IMR-90 (cell line): ENCODE data around the gene PTPRN2. TPM values are rescaled to one million over a fixed set of nuclear protein-coding genes. Genes with fewer than 3 reads are reported as not detected.

Experiments used
- ATAC-seq: fragments of 200-7000 bp; cut with Tn5 transposase; 2 replicates; pipeline ENCODE4 v1.9.1; 2020; ENCODE audit warnings: low read depth, mild to moderate bottlenecking, moderate library complexity
- BruUV-seq: library from RNA; stranded (reverse); fragments of 400-500 nt; replicated peaks from 2 replicates; lab custom pipeline; 2021; lab: Mats Ljungman, UMichigan
- CTCF ChIA-PET: fragments of 300-600 bp; formaldehyde crosslinking; extraction: SDS; loops from one replicate; lab custom pipeline; 2021; ENCODE audit warnings: antibody characterized with exemption; lab: Yijun Ruan, JAX
- POLR2A ChIA-PET: fragments of 300-600 bp; sonication (Branson Sonifier 250); formaldehyde crosslinking; loops from one replicate; lab custom pipeline; 2022; ENCODE audit warnings: antibody characterized with exemption; ENCODE audit not compliant: unreplicated experiment; lab: Charles Lee
- DNase-seq: peaks from one replicate; pipeline ENCODE4 v3.0.0; 2013
- H2AFZ ChIP-seq: replicated peaks from 2 replicates; pipeline ENCODE3; 2013; ENCODE audit warnings: low read length, mild to moderate bottlenecking; ENCODE audit not compliant: poor library complexity
- H2AK5ac ChIP-seq: 2 replicates; pipeline ENCODE4 v1.6.1; 2013; ENCODE audit warnings: low read depth, low read length, inconsistent platforms
- H2AK9ac ChIP-seq: replicated peaks from 2 replicates; pipeline ENCODE3; 2013; ENCODE audit warnings: mild to moderate bottlenecking, low read depth, low read length, moderate library complexity; ENCODE audit not compliant: poor library complexity
- H2BK120ac ChIP-seq: 2 replicates; pipeline ENCODE4 v1.6.1; 2013; ENCODE audit warnings: low read depth, low read length, inconsistent platforms
- H2BK15ac ChIP-seq: 3 replicates; pipeline ENCODE4 v1.6.1; 2013; ENCODE audit warnings: low read depth, low read length, inconsistent platforms
- H2BK20ac ChIP-seq: 2 replicates; pipeline ENCODE4 v1.6.1; 2013; ENCODE audit warnings: low read depth, mild to moderate bottlenecking, inconsistent platforms, low read length, moderate library complexity
- H2BK5ac ChIP-seq: 2 replicates; pipeline ENCODE4 v1.6.1; 2013; ENCODE audit warnings: mild to moderate bottlenecking, low read depth, low read length, inconsistent platforms; ENCODE audit not compliant: poor library complexity, severe bottlenecking
- H3K14ac ChIP-seq: replicated peaks from 2 replicates; pipeline ENCODE4 v1.6.1; 2013; ENCODE audit warnings: low read depth, low read length, inconsistent platforms
- H3K18ac ChIP-seq: 2 replicates; pipeline ENCODE4 v1.6.1; 2013; ENCODE audit warnings: low read depth, low read length, control low read depth
- H3K23ac ChIP-seq: 2 replicates; pipeline ENCODE4 v1.6.1; 2013; ENCODE audit warnings: low read depth, low read length, inconsistent platforms
- H3K27ac ChIP-seq: 2 replicates; pipeline ENCODE4 v1.5.1; 2013; ENCODE audit warnings: mild to moderate bottlenecking, control low read depth, low read length; ENCODE audit not compliant: insufficient read depth
- H3K27me3 ChIP-seq: 2 replicates; pipeline ENCODE4 v1.6.1; 2013; ENCODE audit warnings: low read length; ENCODE audit not compliant: control insufficient read depth, insufficient read depth
- H3K36me3 ChIP-seq: 2 replicates; pipeline ENCODE4 v1.6.1; 2013; ENCODE audit warnings: low read length, mixed read lengths; ENCODE audit not compliant: control insufficient read depth, insufficient read depth
- H3K4ac ChIP-seq: 2 replicates; pipeline ENCODE4 v1.6.1; 2013; ENCODE audit warnings: low read depth, low read length, inconsistent platforms
- H3K4me1 ChIP-seq: 2 replicates; pipeline ENCODE4 v1.6.1; 2013; ENCODE audit warnings: low read length, mixed read lengths; ENCODE audit not compliant: control insufficient read depth, insufficient read depth
- H3K4me2 ChIP-seq: 2 replicates; pipeline ENCODE4 v1.6.1; 2013; ENCODE audit warnings: low read depth, mild to moderate bottlenecking, control low read depth, low read length, moderate library complexity
- H3K4me3 ChIP-seq: 2 replicates; pipeline ENCODE4 v1.5.1; 2013; ENCODE audit warnings: low read depth, mild to moderate bottlenecking, control low read depth, low read length, moderate library complexity; ENCODE audit not compliant: insufficient read depth
- H3K56ac ChIP-seq: 2 replicates; pipeline ENCODE4 v1.6.1; 2013; ENCODE audit warnings: low read length, inconsistent platforms; ENCODE audit not compliant: insufficient read depth; ENCODE audit errors: extremely low read depth
- H3K79me1 ChIP-seq, 2 experiments: 2 replicates each; pipeline ENCODE4 v1.6.1; 2013; ENCODE audit warnings: low read length in 2 of 2, inconsistent platforms in 1 of 2, low read depth in 1 of 2
- H3K9ac ChIP-seq: 2 replicates; pipeline ENCODE4 v1.6.1; 2013; ENCODE audit warnings: low read depth, low read length, control low read depth
- H3K9me1 ChIP-seq: 2 replicates; pipeline ENCODE4 v1.6.1; 2013; ENCODE audit warnings: low read length, inconsistent platforms; ENCODE audit not compliant: insufficient read depth
- H3K9me3 ChIP-seq: 2 replicates; pipeline ENCODE4 v1.6.1; 2013; ENCODE audit warnings: low read length; ENCODE audit not compliant: control insufficient read depth, insufficient read depth
- H4K20me1 ChIP-seq: 2 replicates; pipeline ENCODE4 v1.6.1; 2013; ENCODE audit warnings: low read length, inconsistent platforms; ENCODE audit not compliant: insufficient read depth
- H4K5ac ChIP-seq: 2 replicates; pipeline ENCODE4 v1.6.1; 2013; ENCODE audit warnings: mild to moderate bottlenecking, low read depth, low read length, control low read depth
- H4K8ac ChIP-seq, 2 experiments: 2 replicates each; pipeline ENCODE4 v1.6.1; 2013; ENCODE audit warnings: low read depth in 2 of 2, low read length in 2 of 2, control low read depth in 1 of 2, inconsistent platforms in 1 of 2
- H4K91ac ChIP-seq: 2 replicates; pipeline ENCODE4 v1.6.1; 2013; ENCODE audit warnings: low read depth, low read length, inconsistent platforms; ENCODE audit not compliant: insufficient read depth
- BHLHE40 ChIP-seq: fragments of 150-350 bp; IDR thresholded peaks from 2 replicates; pipeline ENCODE4 v1.6.1; 2016; ENCODE audit warnings: mild to moderate bottlenecking, low read depth, low read length
- CEBPB ChIP-seq: IDR thresholded peaks from 2 replicates; pipeline ENCODE4 v1.6.1; 2012; ENCODE audit warnings: low read depth, low read length, improper control_type of control experiment
- CHD1 ChIP-seq: IDR thresholded peaks from 2 replicates; pipeline ENCODE4 v1.6.1; 2012; ENCODE audit warnings: low read depth, low read length, improper control_type of control experiment
- FOS ChIP-seq: fragments of 150-350 bp; IDR thresholded peaks from 2 replicates; pipeline ENCODE4 v1.6.1; 2016; ENCODE audit warnings: low read depth, low read length
- MAFK ChIP-seq: IDR thresholded peaks from 2 replicates; pipeline ENCODE4 v1.6.1; 2012; ENCODE audit warnings: low read depth, low read length, improper control_type of control experiment
- MAZ ChIP-seq: IDR thresholded peaks from 2 replicates; pipeline ENCODE4 v1.6.1; 2012; ENCODE audit warnings: low read depth, mild to moderate bottlenecking, low read length, improper control_type of control experiment, moderate library complexity, borderline replicate concordance
- MXI1 ChIP-seq: IDR thresholded peaks from 2 replicates; pipeline ENCODE4 v1.6.1; 2012; ENCODE audit warnings: low read depth, mild to moderate bottlenecking, low read length, moderate library complexity, borderline replicate concordance
- NFE2L2 ChIP-seq: fragments of 150-350 bp; IDR thresholded peaks from 2 replicates; pipeline ENCODE4 v1.6.1; 2016; ENCODE audit warnings: low read depth, mild to moderate bottlenecking, low read length
- POLR2A ChIP-seq: IDR thresholded peaks from 2 replicates; pipeline ENCODE4 v1.6.1; 2012; ENCODE audit warnings: mild to moderate bottlenecking, low read depth, low read length
- RAD21 ChIP-seq: IDR thresholded peaks from 2 replicates; pipeline ENCODE4 v1.6.1; 2012; ENCODE audit warnings: low read length, improper control_type of control experiment
- RCOR1 ChIP-seq: IDR thresholded peaks from 2 replicates; pipeline ENCODE4 v1.6.1; 2012; ENCODE audit warnings: mild to moderate bottlenecking, low read length, improper control_type of control experiment; ENCODE audit not compliant: insufficient replicate concordance
- RFX5 ChIP-seq: IDR thresholded peaks from 2 replicates; pipeline ENCODE4 v1.8.0; 2012; ENCODE audit warnings: low read depth, mild to moderate bottlenecking, low read length, moderate library complexity
- SMC3 ChIP-seq: fragments of 150-350 bp; IDR thresholded peaks from 2 replicates; pipeline ENCODE4 v1.6.1; 2016; ENCODE audit warnings: low read depth, mild to moderate bottlenecking, antibody characterized with exemption, low read length, moderate library complexity
- WGBS, 2 experiments: methylation state at CpG; one replicate each; pipeline versions ENCODE4 v1.1.5 to v1.1.7; 2013; ENCODE audit warnings: missing lambda C conversion rate in 2 of 2; ENCODE audit not compliant: insufficient read length in 1 of 2; ENCODE audit errors: extremely low coverage in 2 of 2; 5-methylcytosine and 5-hydroxymethylcytosine counted together
- dilution Hi-C: fragments of 300-500 bp; cut with HindIII; formaldehyde crosslinking; loops from one replicate; pipeline ENCODE4 v1.14.3; 2018; ENCODE audit warnings: low sequenced_read_pairs; ENCODE audit not compliant: unreplicated experiment
- in situ Hi-C: fragments of 300-500 bp; cut with MboI; formaldehyde crosslinking; loops from 3 replicates; pipeline ENCODE4 v1.14.3; 2019; ENCODE audit warnings: low sequenced_read_pairs, inconsistent platforms, mixed read lengths
- intact Hi-C: fragments of 100-400 bp; cut with micrococcal nuclease; formaldehyde crosslinking; loops from 2 replicates; pipeline ENCODE4 v1.10.0; 2022
- polyA plus RNA-seq, 3 experiments: library from polyadenylated mRNA; depleted of rRNA; stranded (reverse); fragments of >200 nt; gene quantifications; 2 replicates each; pipeline ENCODE4 v1.2.3, GENCODE V29; 2012; ENCODE audit warnings: low replicate concordance in 1 of 3
- total RNA-seq: library from RNA; depleted of rRNA; stranded (reverse); fragments of >200 nt; gene quantifications from 2 replicates; pipeline ENCODE4 v1.2.3, GENCODE V29; 2012
- TF ChIP-seq, protein P1 (sequence below): fragments of 150-350 bp; IDR thresholded peaks from 2 replicates; pipeline ENCODE4 v1.6.1; 2017; ENCODE audit warnings: mild to moderate bottlenecking, antibody characterized with exemption, low read length, low read depth
- TF ChIP-seq, protein P2 (sequence below): conservative IDR thresholded peaks from 2 replicates; pipeline ENCODE4 v1.5.1; 2012; ENCODE audit warnings: mild to moderate bottlenecking, low read depth, low read length, improper control_type of control experiment
- TF ChIP-seq, protein P3 (sequence below): fragments of 150-350 bp; IDR thresholded peaks from 2 replicates; pipeline ENCODE4 v1.6.1; 2016; ENCODE audit warnings: low read depth, mild to moderate bottlenecking, low read length, moderate library complexity, borderline replicate concordance

The PTPRN2 gene
- total and polyA plus RNA-seq, 2 of the 4 experiments (the other 2 are of a cell fraction), result 0.03 TPM; not detected in 1

DNA sequence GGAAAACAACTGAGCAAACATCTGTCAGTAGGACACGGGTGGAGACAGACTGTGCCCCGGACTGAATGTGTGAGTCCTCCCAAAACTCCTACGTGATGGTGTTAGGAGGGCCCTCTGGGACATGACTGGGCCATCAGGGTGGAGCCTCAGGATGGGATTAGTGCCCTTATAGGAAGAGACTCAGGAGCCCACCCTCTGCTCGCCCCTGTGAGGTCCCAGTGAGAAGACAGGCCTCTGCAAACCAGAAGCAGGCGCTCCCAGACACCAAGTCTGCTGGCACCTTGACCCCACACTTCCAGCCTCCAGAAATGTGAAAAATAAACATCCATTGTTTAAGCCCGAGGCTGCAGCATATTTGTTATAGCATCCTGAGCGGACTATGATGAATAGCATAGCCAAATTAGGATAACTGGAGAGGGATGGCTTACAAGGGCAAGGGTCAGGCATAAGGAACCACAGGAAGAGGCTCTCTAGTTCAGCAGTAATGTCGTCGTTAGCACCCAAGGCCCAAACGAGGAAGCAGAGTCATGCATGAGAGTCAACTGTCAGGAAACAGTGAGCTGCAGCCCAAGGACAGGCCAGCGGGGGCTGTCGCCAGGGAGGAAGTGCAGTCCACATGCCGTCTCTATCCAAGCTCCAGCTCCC lies 50.6 kb downstream of the PTPRN2 start:
- Histone ChIP-seq H2BK15ac (no peak overlapping the region), H2BK5ac (no peak overlapping the region), H3K4me1 (no peaks in the 10 kb centered on the region), H3K79me1 (no peaks in the 10 kb centered on the region), H3K14ac (no peak overlapping the region), H2BK20ac (no peak overlapping the region), H3K4ac (no peak overlapping the region), H4K8ac (no peak overlapping the region), H3K23ac (no peak overlapping the region), H3K18ac (no peak overlapping the region), H3K27ac (no peak overlapping the region), H3K56ac (no peak overlapping the region), H2AK5ac (no peak overlapping the region), H3K4me2 (no peak overlapping the region), H4K91ac (no peak overlapping the region), H2AFZ (no peak overlapping the region), H4K5ac (no peak overlapping the region), H3K36me3 (no peaks in the 10 kb centered on the region), H2AK9ac (no peak overlapping the region), H3K9me3 (peaks cover 51% of the 10 kb centered on the region), H4K20me1 (no peaks in the 10 kb centered on the region), H2BK120ac (no peak overlapping the region), H3K9ac (no peak overlapping the region), H3K27me3 (no peaks in the 10 kb centered on the region), H3K9me1 (no peaks in the 10 kb centered on the region), H3K4me3 (no peak overlapping the region)
- ChIA-PET CTCF (no interaction called here), POLR2A (no interaction called here)
- 37% methylated on average over 5 of the region's 13 CpGs; no CpG with 5 or more reads in 1 of the 2 experiments for WGBS, 2 experiments
- intact Hi-C loops (no loop called here), in situ Hi-C loops (no loop called here), dilution Hi-C loops (no loop called here)
- DNase-seq (no peak), ATAC-seq (no peak)
- no TSS peak for BruUV-seq
- TF ChIP-seq MAFK, result no peak
- TF ChIP-seq MXI1, result no peak
- TF ChIP-seq NFE2L2, result no peak
- no peak for TF ChIP-seq CEBPB
- TF ChIP-seq RFX5, result no peak
- no peak for TF ChIP-seq CHD1
- TF ChIP-seq, protein P1, sequence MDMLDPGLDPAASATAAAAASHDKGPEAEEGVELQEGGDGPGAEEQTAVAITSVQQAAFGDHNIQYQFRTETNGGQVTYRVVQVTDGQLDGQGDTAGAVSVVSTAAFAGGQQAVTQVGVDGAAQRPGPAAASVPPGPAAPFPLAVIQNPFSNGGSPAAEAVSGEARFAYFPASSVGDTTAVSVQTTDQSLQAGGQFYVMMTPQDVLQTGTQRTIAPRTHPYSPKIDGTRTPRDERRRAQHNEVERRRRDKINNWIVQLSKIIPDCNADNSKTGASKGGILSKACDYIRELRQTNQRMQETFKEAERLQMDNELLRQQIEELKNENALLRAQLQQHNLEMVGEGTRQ, result no peak
- TF ChIP-seq RAD21, result no peak
- no peak for TF ChIP-seq RCOR1
- TF ChIP-seq, protein P2, sequence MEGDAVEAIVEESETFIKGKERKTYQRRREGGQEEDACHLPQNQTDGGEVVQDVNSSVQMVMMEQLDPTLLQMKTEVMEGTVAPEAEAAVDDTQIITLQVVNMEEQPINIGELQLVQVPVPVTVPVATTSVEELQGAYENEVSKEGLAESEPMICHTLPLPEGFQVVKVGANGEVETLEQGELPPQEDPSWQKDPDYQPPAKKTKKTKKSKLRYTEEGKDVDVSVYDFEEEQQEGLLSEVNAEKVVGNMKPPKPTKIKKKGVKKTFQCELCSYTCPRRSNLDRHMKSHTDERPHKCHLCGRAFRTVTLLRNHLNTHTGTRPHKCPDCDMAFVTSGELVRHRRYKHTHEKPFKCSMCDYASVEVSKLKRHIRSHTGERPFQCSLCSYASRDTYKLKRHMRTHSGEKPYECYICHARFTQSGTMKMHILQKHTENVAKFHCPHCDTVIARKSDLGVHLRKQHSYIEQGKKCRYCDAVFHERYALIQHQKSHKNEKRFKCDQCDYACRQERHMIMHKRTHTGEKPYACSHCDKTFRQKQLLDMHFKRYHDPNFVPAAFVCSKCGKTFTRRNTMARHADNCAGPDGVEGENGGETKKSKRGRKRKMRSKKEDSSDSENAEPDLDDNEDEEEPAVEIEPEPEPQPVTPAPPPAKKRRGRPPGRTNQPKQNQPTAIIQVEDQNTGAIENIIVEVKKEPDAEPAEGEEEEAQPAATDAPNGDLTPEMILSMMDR, result no peak
- TF ChIP-seq BHLHE40, result no peak
- no peak for TF ChIP-seq FOS
- TF ChIP-seq, protein P3, sequence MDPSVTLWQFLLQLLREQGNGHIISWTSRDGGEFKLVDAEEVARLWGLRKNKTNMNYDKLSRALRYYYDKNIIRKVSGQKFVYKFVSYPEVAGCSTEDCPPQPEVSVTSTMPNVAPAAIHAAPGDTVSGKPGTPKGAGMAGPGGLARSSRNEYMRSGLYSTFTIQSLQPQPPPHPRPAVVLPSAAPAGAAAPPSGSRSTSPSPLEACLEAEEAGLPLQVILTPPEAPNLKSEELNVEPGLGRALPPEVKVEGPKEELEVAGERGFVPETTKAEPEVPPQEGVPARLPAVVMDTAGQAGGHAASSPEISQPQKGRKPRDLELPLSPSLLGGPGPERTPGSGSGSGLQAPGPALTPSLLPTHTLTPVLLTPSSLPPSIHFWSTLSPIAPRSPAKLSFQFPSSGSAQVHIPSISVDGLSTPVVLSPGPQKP, result no peak
- TF ChIP-seq MAZ, result no peak
- TF ChIP-seq SMC3, result no peak
- no peak for TF ChIP-seq POLR2A
